ENCODE results near the gene ARHGEF12.
A peak's percentile ranks its signal among the peaks of the same experiment; 100 is the strongest.

The ARHGEF12 gene

GRCh38 chr11:120525261-120526171, 189.3 kb downstream of the ARHGEF12 start:
- no peak for TF ChIP-seq CTCF (conservative IDR thresholded peaks at IDR 0.05; ENCODE audit: low read depth, low read length)
- H3K4me3 ChIP-seq (ENCODE audit: low read length), result no peak overlapping the region
- no peak for DNase-seq (ENCODE audit: low read depth)

- H3K4me3 ChIP-seq (ENCODE audit: low read length), result no peak overlapping the region
- no peak for TF ChIP-seq CTCF (conservative IDR thresholded peaks at IDR 0.05; ENCODE audit: low read depth, low read length)
Measured at GRCh38 chr11:120526241-120526640, 190.0 kb downstream of the ARHGEF12 start.

GRCh38 chr11:120527111-120527761, 191.0 kb downstream of the ARHGEF12 start:
- TF ChIP-seq CTCF (conservative IDR thresholded peaks at IDR 0.05; ENCODE audit: low read depth, low read length), result peak; percentile 20
- no peak for DNase-seq (ENCODE audit: low read depth)
- no peak overlapping the region for H3K4me3 ChIP-seq (ENCODE audit: low read length)

More at GRCh38 chr11:120526241-120526640, 190.0 kb downstream of the ARHGEF12 start:
- DNase-seq (ENCODE audit: low read depth), result no peak

GRCh38 chr11:120528749-120529148, 192.5 kb downstream of the ARHGEF12 start:
- TF ChIP-seq CTCF (conservative IDR thresholded peaks at IDR 0.05; ENCODE audit: low read depth, low read length), result no peak
- H3K4me3 ChIP-seq (ENCODE audit: low read length), result no peak overlapping the region
- DNase-seq (ENCODE audit: low read depth), result no peak

- H3K4me3 ChIP-seq (ENCODE audit: low read length), result no peak overlapping the region
- no peak for DNase-seq (ENCODE audit: low read depth)
- TF ChIP-seq CTCF (conservative IDR thresholded peaks at IDR 0.05; ENCODE audit: low read depth, low read length), result no peak
Measured at GRCh38 chr11:120529214-120529613, 193.0 kb downstream of the ARHGEF12 start.

GRCh38 chr11:120529911-120530310, 193.7 kb downstream of the ARHGEF12 start:
- DNase-seq (ENCODE audit: low read depth), result no peak
- no peak overlapping the region for H3K4me3 ChIP-seq (ENCODE audit: low read length)
- TF ChIP-seq CTCF (conservative IDR thresholded peaks at IDR 0.05; ENCODE audit: low read depth, low read length), result no peak
